GM21737 (cell line): ENCODE measurements around the gene C15orf61.

Experiments
- ATAC-seq: cut with Tn5 transposase; IDR thresholded peaks from one replicate; pipeline ENCODE4 v1.9.1; 2021; ENCODE audit warnings: mild to moderate bottlenecking, moderate library complexity; ENCODE audit not compliant: unreplicated experiment

C15orf61 gene

DNA sequence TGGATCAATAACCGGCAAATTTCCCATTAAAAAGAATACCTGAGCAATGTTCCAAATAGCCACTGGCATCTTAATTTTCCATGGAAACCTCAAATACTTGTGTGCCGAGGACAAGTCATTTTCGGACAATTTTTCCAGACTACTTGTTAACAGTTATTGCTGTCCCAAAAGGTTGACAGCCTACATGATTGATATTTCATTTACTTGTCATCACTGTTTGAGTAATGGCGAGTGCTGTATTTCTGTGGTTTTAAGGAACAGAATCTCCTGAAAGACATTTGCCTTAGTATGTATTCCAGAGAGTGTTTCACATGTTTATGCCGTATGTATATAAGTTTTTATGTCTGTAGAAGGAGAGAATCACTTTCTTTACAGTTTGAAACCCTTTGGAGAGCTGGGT is 58.2 kb downstream of the C15orf61 start:
- no peak for ATAC-seq
